Stimulated activated CD8-positive, alpha-beta memory T cell treated with anti-CD3 and anti-CD28 coated beads, Interleukin-7, amount 100 ng/mL, for 24 hours (primary cell): ENCODE data around the gene TESK2.
"Not testable (repeated sequence)": the region's sequence is repeated elsewhere in the genome, so short reads cannot be mapped to it uniquely, and the experiment has no call there.

Source experiments
- DNase-seq: peaks from one replicate; pipeline ENCODE4 v3.0.0-alpha.2; 2020; ENCODE audit warnings: low read depth

The TESK2 gene

GRCh38 chr1:45490626-45491486 is at the start of gene TESK2:
TESK2 (minus strand) TSS chr1:45491163; CDS start chr1:45457785, 33,378 bp downstream.
- DNase-seq = peak; percentile 84

- no peak for DNase-seq
Measured at GRCh38 chr1:45536886-45537285, 45.9 kb upstream of the TESK2 start.

GRCh38 chr1:45535988-45536766 is 45.2 kb upstream of the TESK2 start:
- no peak for DNase-seq

GRCh38 chr1:45531873-45532272 is 40.9 kb upstream of the TESK2 start:
- DNase-seq = no peak

- DNase-seq = no peak
Measured at GRCh38 chr1:45530632-45531135, 39.7 kb upstream of the TESK2 start.

- no peak for DNase-seq
Measured at GRCh38 chr1:45526135-45526644, 35.2 kb upstream of the TESK2 start.

- not testable (repeated sequence) for DNase-seq
Measured at GRCh38 chr1:45523975-45524374, 33.0 kb upstream of the TESK2 start.

GRCh38 chr1:45523516-45523915 is 32.6 kb upstream of the TESK2 start:
- DNase-seq = not testable (repeated sequence)

- no peak for DNase-seq
Measured at GRCh38 chr1:45522324-45523104, 31.6 kb upstream of the TESK2 start.

GRCh38 chr1:45521413-45522323 is 30.7 kb upstream of the TESK2 start, which contains the start of gene PRDX1:
PRDX1 (minus strand) TSS chr1:45521884; CDS start chr1:45519043, 2,841 bp downstream.
- peak; percentile 94 for DNase-seq

GRCh38 chr1:45519774-45520173 is 28.8 kb upstream of the TESK2 start:
- not testable (repeated sequence) for DNase-seq

GRCh38 chr1:45518910-45519309 is 27.9 kb upstream of the TESK2 start:
- no peak for DNase-seq

- not testable (repeated sequence) for DNase-seq
Measured at GRCh38 chr1:45518366-45518765, 27.4 kb upstream of the TESK2 start.

- no peak for DNase-seq
Measured at GRCh38 chr1:45516465-45516864, 25.5 kb upstream of the TESK2 start.

GRCh38 chr1:45516036-45516435 is 25.1 kb upstream of the TESK2 start:
- DNase-seq = no peak

- DNase-seq = not testable (repeated sequence)
Measured at GRCh38 chr1:45513532-45514260, 22.7 kb upstream of the TESK2 start.

- no peak for DNase-seq
Measured at GRCh38 chr1:45512641-45513054, 21.7 kb upstream of the TESK2 start.

GRCh38 chr1:45510972-45511527 is 20.1 kb upstream of the TESK2 start:
- DNase-seq = no peak
